ENCODE measurements around the gene FAM131C.

GRCh38 chr1:16122350-16122881 is 49.0 kb upstream of the FAM131C start:
- TF ChIP-seq CTCF (IDR thresholded peaks at IDR 0.05): no peak
- no peak for TF ChIP-seq POLR2A (IDR thresholded peaks at IDR 0.05)
- no peak for TF ChIP-seq POLR2AphosphoS5 (IDR thresholded peaks at IDR 0.05)

Measured in prostate gland (tissue), 2 donors.